GM18909 (cell line): ENCODE data around the gene ZNF165.
A peak's percentile ranks its signal among the peaks of the same experiment; 100 is the strongest.
"Not testable (repeated sequence)": the region's sequence is repeated elsewhere in the genome, so short reads cannot be mapped to it uniquely, and the experiment has no call there.

Source experiments
- ATAC-seq: cut with Tn5 transposase; IDR thresholded peaks from one replicate; pipeline ENCODE4 v1.9.1; 2021; ENCODE audit warnings: mild to moderate bottlenecking; ENCODE audit not compliant: unreplicated experiment, poor library complexity

The ZNF165 gene

GRCh38 chr6:28080381-28080630 lies at the start of gene ZNF165:
ZNF165 (plus strand) TSS chr6:28080568; CDS start chr6:28085481, 4,913 bp downstream.
- ATAC-seq = peak; percentile 22

- ATAC-seq = no peak
Observed at GRCh38 chr6:28053584-28053983, 26.8 kb upstream of the ZNF165 start.

DNA sequence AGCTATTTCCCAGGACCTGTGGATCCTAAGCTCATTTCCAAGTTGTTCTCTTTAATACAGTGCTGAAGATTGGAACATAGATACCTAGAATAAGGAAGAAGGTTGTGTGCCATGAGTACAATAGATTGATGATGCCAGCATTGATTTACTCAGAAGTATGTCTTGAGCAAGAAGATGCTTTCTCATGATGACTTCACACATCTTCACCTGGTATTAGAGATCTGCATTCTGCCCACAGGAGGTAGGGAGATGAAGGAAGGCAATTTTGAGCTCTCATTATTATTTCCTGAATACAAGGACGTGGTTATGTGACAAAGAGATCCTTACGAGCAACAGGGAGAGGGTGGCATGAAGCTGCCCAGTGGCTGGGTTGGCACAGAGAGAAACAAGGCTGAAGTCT lies 20.0 kb upstream of the ZNF165 start:
- ATAC-seq = no peak

GRCh38 chr6:28064272-28064671 lies 16.1 kb upstream of the ZNF165 start:
- no peak for ATAC-seq

GRCh38 chr6:28068067-28068466 lies 12.3 kb upstream of the ZNF165 start:
- ATAC-seq = no peak

- ATAC-seq = not testable (repeated sequence)
Observed at GRCh38 chr6:28070968-28071367, 9.4 kb upstream of the ZNF165 start.

DNA sequence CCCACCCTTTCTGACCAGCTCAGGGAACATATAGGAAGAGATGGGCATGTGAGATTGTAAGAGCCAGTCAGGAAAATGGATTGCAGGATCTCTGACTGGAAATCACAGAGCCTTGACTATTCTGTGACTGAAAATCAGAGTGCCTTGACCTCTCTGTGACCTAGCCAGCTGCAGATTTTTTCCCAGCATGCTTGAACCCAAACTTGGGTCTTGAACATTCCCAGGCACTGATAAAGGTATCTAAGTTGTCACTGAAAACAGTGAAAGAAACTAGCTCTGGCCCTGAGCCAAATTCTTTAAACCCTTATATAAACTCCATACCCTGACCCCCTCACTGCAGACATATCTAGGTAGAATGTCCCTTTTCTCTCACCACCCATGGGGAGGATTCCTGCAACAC lies 2.3 kb upstream of the ZNF165 start:
- no peak for ATAC-seq

GRCh38 chr6:28078836-28079235 lies 1.5 kb upstream of the ZNF165 start:
- ATAC-seq = no peak

DNA sequence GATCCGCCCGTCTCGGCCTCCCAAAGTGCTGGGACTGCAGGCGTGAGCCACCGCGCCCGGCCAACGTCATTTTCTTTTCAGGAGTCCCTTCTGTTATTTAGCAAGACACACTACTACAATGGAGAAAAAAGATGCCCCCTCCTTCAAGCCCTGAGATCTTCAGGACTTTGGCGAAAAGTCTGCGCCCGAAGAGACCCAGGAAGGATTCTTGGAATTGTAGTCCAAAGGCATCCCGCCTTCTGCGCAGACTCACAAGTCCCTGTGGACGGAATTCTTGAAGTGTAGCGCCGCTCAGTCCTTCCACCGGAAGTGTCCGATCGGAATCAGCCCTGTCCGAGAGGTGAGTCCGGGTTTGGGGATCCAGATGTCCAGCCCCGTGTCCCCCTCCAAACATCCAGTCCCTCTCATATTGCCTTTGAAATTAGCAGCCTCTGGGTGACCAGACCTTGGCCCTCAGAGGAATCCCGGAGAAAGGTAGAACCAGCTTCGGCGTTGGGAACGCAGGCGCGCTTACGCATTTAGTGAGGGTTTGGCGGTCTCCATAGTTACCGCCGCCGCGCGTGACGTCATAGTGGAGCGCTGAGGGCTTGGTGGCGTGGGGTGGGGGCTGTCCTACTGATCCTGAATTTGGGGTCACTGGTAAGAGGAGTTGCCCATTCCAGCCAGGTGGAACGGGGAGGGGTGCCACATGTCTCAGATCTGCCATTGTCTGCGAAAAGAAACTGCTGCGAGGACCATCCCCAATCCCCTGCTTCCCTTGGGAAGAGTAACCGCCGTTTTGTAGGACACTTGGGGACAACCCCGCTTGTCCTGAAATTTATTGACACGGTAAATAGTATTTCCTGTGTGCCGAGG lies 490 bp downstream of the ZNF165 start:
- ATAC-seq = peak; percentile 80

DNA sequence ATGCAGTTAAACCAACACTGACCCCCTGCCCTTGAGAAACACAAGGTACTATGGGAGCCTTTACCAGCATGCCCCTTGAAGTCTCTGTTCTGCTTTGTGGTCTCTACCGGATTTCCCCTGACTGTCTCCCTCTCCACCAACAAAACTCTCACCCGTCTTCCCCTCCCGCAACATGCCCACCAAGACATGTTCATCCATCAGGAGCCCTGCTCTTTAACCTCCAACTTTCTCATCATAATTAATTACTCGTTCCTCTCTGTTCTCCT lies 1.1 kb downstream of the ZNF165 start:
- ATAC-seq = peak; percentile 46

DNA sequence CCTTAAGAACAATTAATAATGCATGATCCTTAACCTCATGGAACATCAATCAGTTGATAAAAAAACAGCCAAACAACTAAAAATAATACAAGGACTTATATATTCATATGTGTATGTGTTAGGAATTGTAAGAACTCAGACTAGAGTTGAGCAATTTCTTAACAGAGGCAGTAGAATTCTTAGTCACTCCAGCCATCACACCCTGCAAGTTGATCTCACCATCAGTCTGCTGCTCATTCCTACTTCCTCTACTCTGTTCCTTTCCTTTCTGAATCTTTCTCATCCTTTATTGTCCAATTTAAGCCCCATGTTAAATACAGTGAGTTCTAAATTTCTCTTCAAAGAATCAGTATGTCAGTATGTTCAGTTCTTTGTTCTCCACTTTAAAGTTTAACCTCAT lies 2.6 kb downstream of the ZNF165 start:
- ATAC-seq = no peak

- ATAC-seq = no peak
Observed at GRCh38 chr6:28089054-28089453, 8.7 kb downstream of the ZNF165 start.

DNA sequence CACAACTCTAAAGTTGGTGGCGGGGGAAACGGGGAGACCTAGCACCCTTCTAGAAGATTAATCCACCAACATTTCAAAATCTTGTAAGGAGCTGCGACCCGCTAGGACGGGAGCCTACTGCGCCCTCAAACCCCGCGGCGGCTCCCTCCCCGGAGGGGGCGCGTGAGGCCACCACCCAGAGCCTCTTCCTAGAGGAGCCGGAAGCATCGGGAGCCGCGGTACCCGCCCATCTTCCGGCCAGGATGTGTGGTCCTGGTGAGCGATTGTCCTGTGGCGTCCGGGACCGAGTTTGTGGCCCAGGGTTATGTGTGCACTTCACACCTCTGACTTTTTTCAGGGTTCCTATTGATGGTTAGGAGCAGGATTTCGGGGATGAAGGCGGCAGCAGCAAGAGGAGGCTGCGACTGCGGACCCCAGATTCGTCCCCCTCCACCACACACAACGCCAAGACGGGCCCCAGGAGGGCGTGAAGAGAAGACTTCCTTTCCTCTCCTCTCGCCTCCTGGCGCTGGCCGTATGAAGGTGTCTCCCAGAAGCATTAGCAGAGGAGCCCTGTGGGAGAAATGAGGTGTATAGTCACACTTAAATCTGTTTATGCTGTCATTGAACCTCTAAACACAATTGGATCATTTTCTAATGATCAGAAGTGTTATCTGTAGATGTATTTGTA lies 10.7 kb downstream of the ZNF165 start:
- ATAC-seq = no peak

DNA sequence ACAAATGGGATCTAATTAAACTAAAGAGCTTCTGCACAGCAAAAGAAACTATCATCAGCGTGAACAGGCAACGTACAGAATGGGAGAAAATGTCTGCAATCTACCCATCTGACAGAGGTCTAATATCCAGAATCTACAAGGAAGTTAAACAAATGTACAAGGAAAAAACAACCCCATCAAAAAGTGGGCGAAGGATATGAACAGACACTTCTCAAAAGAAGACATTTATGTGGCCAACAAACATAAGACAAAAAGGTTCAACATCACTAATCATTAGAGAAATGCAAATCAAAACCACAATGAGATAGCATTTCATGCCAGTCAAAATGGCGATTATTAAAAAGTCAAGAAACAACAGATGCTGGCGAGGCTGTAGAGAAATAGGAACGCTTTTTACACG lies 21.9 kb downstream of the ZNF165 start:
- ATAC-seq = not testable (repeated sequence)

GRCh38 chr6:28102699-28103098 lies 22.3 kb downstream of the ZNF165 start:
- ATAC-seq = not testable (repeated sequence)

DNA sequence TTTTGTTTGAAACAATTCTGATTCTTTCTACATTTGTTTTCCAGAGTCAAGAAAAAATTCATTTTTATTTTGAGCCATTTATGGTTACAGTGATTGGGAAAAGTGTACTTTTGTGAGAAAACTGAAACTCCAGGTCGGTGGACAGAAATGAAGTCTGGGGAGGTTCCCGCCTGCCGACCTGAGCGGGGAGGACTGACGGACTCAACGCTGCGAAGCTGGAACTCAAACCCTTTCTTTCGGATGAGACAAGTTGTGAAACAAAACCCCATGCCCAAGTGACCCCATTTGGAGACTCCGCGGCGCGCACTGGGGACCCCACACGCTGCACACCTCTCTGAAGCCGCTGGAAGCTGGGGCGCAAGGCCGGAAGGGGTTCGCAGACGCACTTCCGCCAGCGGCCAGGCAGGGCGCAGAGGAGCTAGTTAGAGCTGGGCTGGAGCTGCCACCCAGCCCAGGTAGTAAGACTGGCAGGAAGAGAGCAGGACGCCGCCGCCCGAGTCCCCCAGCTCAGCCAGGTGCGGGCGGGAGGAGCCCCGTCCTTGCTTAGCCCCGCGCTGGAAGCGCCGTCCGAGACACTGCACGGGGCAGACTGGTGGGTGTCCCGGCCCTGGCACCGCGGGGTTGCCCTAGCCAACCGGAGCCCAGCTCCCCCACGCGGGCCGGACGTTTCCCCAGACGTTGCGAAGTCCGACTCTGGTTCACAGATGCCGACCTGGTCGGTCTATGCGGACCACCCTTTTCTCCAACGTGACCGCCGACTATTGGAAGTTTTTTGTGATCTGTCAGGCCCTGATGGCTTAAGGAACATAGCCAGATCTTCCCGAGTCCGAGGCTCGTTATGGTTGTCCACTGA lies 24.2 kb downstream of the ZNF165 start:
- ATAC-seq = peak; percentile 99

DNA sequence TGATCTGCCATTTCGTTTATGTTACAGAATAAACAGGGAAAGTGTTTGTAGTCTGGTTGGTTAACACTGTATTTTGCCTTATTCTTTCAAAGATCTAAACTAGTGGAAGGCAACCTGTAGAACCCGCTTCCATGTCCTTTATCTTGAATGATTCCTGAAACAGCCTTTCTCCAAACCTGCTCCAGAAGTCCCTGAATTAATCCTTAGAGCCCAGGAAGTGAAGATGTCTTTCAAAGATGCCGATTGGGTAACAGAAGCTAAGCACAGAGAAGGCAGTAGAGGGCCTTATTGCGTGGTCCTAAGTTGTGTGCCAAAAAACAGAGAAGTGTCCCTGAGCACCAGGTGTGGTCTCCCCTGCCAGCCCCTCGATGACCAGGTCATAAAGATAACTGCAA lies 24.9 kb downstream of the ZNF165 start:
- ATAC-seq = no peak

DNA sequence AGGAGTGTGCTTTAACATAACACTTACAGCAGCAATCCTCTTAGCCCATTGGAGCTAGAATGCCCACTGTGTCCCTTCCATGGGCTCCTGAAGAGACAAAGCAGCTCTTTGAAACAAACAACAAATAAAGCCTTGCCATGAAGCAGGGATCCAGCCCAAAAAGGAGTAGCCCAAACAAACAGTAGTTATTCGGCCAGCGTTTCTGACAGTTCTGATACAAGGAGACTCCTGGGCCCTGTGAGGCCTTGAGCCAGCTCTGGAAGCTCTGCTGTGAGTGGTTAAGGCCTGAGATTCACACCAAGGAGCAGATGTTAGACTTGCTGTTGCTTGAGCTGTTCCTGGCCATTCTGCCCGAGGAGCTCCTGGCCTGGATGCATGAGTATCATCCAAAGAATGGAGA lies 27.1 kb downstream of the ZNF165 start:
- ATAC-seq = no peak

GRCh38 chr6:28111964-28112363 lies 31.6 kb downstream of the ZNF165 start:
- no peak for ATAC-seq

GRCh38 chr6:28115799-28116198 lies 35.4 kb downstream of the ZNF165 start:
- ATAC-seq = no peak

DNA sequence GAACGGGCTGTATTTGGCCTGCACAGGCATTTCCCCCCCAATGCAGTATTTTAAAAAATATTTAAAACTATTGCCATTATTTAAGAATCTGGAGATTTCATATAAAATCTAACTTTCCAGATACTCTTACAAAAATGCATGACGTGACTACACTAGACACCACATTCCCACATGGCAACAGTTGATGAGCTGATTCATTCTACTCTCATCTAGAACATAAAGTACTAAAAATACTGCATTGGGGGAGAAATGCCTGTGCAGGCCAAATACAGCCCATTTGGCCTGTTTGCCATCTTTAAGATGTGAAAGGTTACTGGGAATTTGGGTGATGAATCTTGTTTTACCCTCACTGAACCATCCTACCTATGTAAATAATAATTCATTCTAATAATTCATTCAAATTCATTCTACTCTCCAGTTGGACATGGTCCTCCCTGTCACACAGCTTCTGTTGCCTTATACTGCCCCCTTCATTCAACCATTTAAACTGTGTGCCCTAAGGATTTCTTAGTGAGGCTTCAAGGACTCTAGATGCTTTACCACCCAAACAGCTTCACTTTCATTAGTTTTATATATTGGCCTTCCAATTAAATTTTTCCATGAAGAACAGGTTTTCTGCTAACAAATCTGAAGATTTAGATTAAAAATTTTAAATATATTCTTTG lies 37.1 kb downstream of the ZNF165 start:
- ATAC-seq = no peak
